NB4 (cell line): ENCODE measurements around the gene C1S.
"Not testable (repeated sequence)": the region's sequence is repeated elsewhere in the genome, so short reads cannot be mapped to it uniquely, and the experiment has no call there.

ENCODE experiments used
- DNase-seq: peaks from one replicate; pipeline ENCODE4 v3.0.0; 2010; ENCODE audit warnings: low read depth
- H3K4me3 ChIP-seq: one replicate; pipeline ENCODE4 v1.5.1; 2011; ENCODE audit warnings: mild to moderate bottlenecking, low read depth, low read length, moderate library complexity
- CTCF ChIP-seq: IDR thresholded peaks from one replicate; pipeline ENCODE4 v1.5.1; 2012; ENCODE audit warnings: low read depth, low read length
- MAX ChIP-seq: IDR thresholded peaks from 2 replicates; pipeline ENCODE4 v1.6.1; 2011; ENCODE audit warnings: low read depth, low read length
- MYC ChIP-seq: IDR thresholded peaks from 2 replicates; pipeline ENCODE4 v1.6.1; 2011; ENCODE audit warnings: low read depth, low read length
- POLR2A ChIP-seq: IDR thresholded peaks from 2 replicates; pipeline ENCODE4 v1.6.1; 2011; ENCODE audit warnings: mild to moderate bottlenecking; ENCODE audit not compliant: insufficient read length; ENCODE audit errors: extremely low read depth

C1S gene

GRCh38 chr12:7038591-7038990 lies 21.9 kb upstream of the C1S start:
- DNase-seq = peak; percentile 51
- TF ChIP-seq MAX (no peak), CTCF (no peak), MYC (no peak), POLR2A (no peak)
- H3K4me3 ChIP-seq = peak overlapping the region; percentile 23

- no peak for DNase-seq
- no peak for TF ChIP-seq CTCF
- no peak for TF ChIP-seq POLR2A
- no peak for TF ChIP-seq MYC
- no peak for TF ChIP-seq MAX
- peak overlapping the region; percentile 23 for H3K4me3 ChIP-seq
Measured at GRCh38 chr12:7039403-7039802, 21.1 kb upstream of the C1S start.

- DNase-seq = peak; percentile 70
- H3K4me3 ChIP-seq = no peak overlapping the region
- no peak for TF ChIP-seq MYC
- TF ChIP-seq CTCF = peak; percentile 36
Measured at GRCh38 chr12:7042842-7043241, 17.7 kb upstream of the C1S start.

GRCh38 chr12:7045913-7046312 lies 14.6 kb upstream of the C1S start:
- H3K4me3 ChIP-seq = no peak overlapping the region
- no peak for TF ChIP-seq POLR2A
- no peak for TF ChIP-seq MAX
- TF ChIP-seq MYC = no peak
- TF ChIP-seq CTCF = no peak
- peak; percentile 16 for DNase-seq

- DNase-seq = no peak
- H3K4me3 ChIP-seq = no peak overlapping the region
- TF ChIP-seq CTCF (no peak), MAX (no peak), POLR2A (no peak), MYC (no peak)
Measured at GRCh38 chr12:7046383-7047105, 14.0 kb upstream of the C1S start.

GRCh38 chr12:7047306-7047705 lies 13.2 kb upstream of the C1S start:
- no peak for DNase-seq
- TF ChIP-seq POLR2A = no peak
- TF ChIP-seq CTCF = no peak
- TF ChIP-seq MYC = no peak
- no peak for TF ChIP-seq MAX

GRCh38 chr12:7049445-7049951 lies 11.0 kb upstream of the C1S start:
- H3K4me3 ChIP-seq, DNase-seq: not testable (repeated sequence)

More at GRCh38 chr12:7047306-7047705, 13.2 kb upstream of the C1S start:
- no peak overlapping the region for H3K4me3 ChIP-seq

GRCh38 chr12:7049973-7050372 lies 10.5 kb upstream of the C1S start:
- H3K4me3 ChIP-seq, DNase-seq: not testable (repeated sequence)
